ENCODE data around the gene AUTS2. TPM values are rescaled to one million over a fixed set of nuclear protein-coding genes. Genes with fewer than 3 reads are reported as not detected.

Gene AUTS2
- total and polyA plus RNA-seq, 4 donors, result 4.9 to 24.4 (median 7.0) TPM

- H3K27me3 ChIP-seq (ENCODE audit: control insufficient read depth in 4 of 4, insufficient read depth in 4 of 4, low read length in 3 of 4), result no peaks in the 10 kb centered on the region
- H3K4me3 ChIP-seq (ENCODE audit: low read depth in 1 of 3, low read length in 3 of 3), result no peak overlapping the region
- no peak overlapping the region for H3K27ac ChIP-seq (ENCODE audit: low read depth in 1 of 2, low read length in 2 of 2)
- H3K9ac ChIP-seq (ENCODE audit: low read depth in 1 of 2, low read length in 2 of 2), result no peak overlapping the region
- H3K9me3 ChIP-seq (ENCODE audit: control insufficient read depth in 4 of 4, low read length in 3 of 4), result no peaks in the 10 kb centered on the region
- DNase-seq (ENCODE audit: low spot score), result no peak
- no peaks in the 10 kb centered on the region for H3K4me1 ChIP-seq (ENCODE audit: control insufficient read depth in 4 of 4, insufficient read depth in 4 of 4, low read length in 3 of 4)
- no peak for TF ChIP-seq HNF4A (conservative IDR thresholded peaks at IDR 0.05)
- TF ChIP-seq, protein P1, sequence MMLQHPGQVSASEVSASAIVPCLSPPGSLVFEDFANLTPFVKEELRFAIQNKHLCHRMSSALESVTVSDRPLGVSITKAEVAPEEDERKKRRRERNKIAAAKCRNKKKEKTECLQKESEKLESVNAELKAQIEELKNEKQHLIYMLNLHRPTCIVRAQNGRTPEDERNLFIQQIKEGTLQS (IDR thresholded peaks at IDR 0.05), result no peak
- no peaks in the 10 kb centered on the region for H3K36me3 ChIP-seq (ENCODE audit: control insufficient read depth in 4 of 4, insufficient read depth in 3 of 4, low read depth in 1 of 4, low read length in 3 of 4)
- WGBS, result 96% methylated on average over 2 of the region's 2 CpGs
Observed at GRCh38 chr7:70341446-70341845, 743.2 kb downstream of the AUTS2 start.

DNA sequence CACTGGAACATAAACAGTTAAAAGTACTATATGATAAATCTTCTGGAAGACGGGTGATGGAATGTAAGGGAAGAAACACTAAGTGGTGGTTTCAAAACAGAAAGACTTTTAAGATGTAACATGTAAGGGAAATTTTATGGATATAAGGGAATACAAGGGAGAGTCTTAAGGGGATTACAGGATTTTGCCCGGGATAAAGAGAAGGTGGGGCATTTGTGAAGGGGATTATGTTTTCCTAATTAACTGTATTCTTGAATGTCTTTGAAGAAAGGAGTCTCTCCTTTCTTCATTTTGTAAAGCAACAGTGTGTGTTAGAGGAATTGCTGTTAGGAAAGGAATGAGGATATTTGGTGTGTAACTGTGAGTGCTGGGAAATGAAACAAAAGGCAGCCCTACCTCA, 745.2 kb downstream of the AUTS2 start:
- H3K4me1 ChIP-seq (ENCODE audit: control insufficient read depth in 4 of 4, insufficient read depth in 4 of 4, low read length in 3 of 4), result no peaks in the 10 kb centered on the region
- no peak overlapping the region for H3K27ac ChIP-seq (ENCODE audit: low read depth in 1 of 2, low read length in 2 of 2)
- no peaks in the 10 kb centered on the region for H3K27me3 ChIP-seq (ENCODE audit: control insufficient read depth in 4 of 4, insufficient read depth in 4 of 4, low read length in 3 of 4)
- TF ChIP-seq RAD21 (IDR thresholded peaks at IDR 0.05), result no peak
- H3K9me3 ChIP-seq (ENCODE audit: control insufficient read depth in 4 of 4, low read length in 3 of 4), result no peaks in the 10 kb centered on the region
- no peak overlapping the region for H3K4me3 ChIP-seq (ENCODE audit: low read depth in 1 of 3, low read length in 3 of 3)
- no peaks in the 10 kb centered on the region for H3K36me3 ChIP-seq (ENCODE audit: control insufficient read depth in 4 of 4, insufficient read depth in 3 of 4, low read depth in 1 of 4, low read length in 3 of 4)
- no peak for DNase-seq (ENCODE audit: low spot score)
- 78% methylated on average over 2 of the region's 2 CpGs for WGBS
- H3K9ac ChIP-seq (ENCODE audit: low read depth in 1 of 2, low read length in 2 of 2), result no peak overlapping the region

DNA sequence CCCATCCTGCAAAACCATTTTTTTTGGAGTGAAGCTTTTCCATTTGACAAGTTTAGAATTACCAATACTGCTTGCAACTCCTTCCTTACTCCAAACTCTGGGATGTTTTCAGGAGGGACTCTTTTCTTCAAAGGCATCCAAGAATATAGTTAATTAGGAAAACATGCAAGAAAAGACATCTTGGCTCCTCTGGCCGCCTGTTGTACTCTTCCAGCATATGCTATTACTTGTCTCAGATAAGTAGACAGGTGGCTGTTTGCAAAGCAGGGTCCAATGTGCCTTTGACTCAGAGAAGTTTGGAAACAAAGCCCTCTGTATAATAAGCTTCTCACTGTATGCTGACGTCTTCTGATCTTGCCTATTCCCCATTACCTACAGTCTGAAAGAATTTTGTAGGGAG, 746.5 kb downstream of the AUTS2 start:
- H3K9me3 ChIP-seq (ENCODE audit: control insufficient read depth in 4 of 4, low read length in 3 of 4), result no peaks in the 10 kb centered on the region
- H3K4me3 ChIP-seq (ENCODE audit: low read depth in 1 of 3, low read length in 3 of 3), result no peak overlapping the region
- 87% methylated on average over 2 of the region's 2 CpGs for WGBS
- no peaks in the 10 kb centered on the region for H3K27me3 ChIP-seq (ENCODE audit: control insufficient read depth in 4 of 4, insufficient read depth in 4 of 4, low read length in 3 of 4)
- DNase-seq (ENCODE audit: low spot score), result no peak
- H3K36me3 ChIP-seq (ENCODE audit: control insufficient read depth in 4 of 4, insufficient read depth in 3 of 4, low read depth in 1 of 4, low read length in 3 of 4), result no peaks in the 10 kb centered on the region
- H3K9ac ChIP-seq (ENCODE audit: low read depth in 1 of 2, low read length in 2 of 2), result no peak overlapping the region
- TF ChIP-seq JUND (IDR thresholded peaks at IDR 0.05) (no peak), HNF4A (conservative IDR thresholded peaks at IDR 0.05) (no peak), CTCF (IDR thresholded peaks at IDR 0.05; ENCODE audit: low read depth, low read length, missing input control) (no peak), FOXA2 (IDR thresholded peaks at IDR 0.05) (no peak), FOXA1 (IDR thresholded peaks at IDR 0.05) (no peak), RXRA (IDR thresholded peaks at IDR 0.05) (no peak), HNF4G (IDR thresholded peaks at IDR 0.05) (no peak), TAF1 (conservative IDR thresholded peaks at IDR 0.05) (no peak), GABPA (IDR thresholded peaks at IDR 0.05 in 1 of 2, conservative IDR thresholded peaks at IDR 0.05 in 1 of 2) (no peak), EGR1 (IDR thresholded peaks at IDR 0.05; ENCODE audit: low read depth in 2 of 2) (no peak), SP1 (IDR thresholded peaks at IDR 0.05) (no peak), MAX (IDR thresholded peaks at IDR 0.05) (no peak), REST (IDR thresholded peaks at IDR 0.05) (no peak), RAD21 (IDR thresholded peaks at IDR 0.05) (no peak), YY1 (IDR thresholded peaks at IDR 0.05) (no peak), NR2F2 (IDR thresholded peaks at IDR 0.05) (no peak)
- TF ChIP-seq, protein P1 (IDR thresholded peaks at IDR 0.05), result no peak
- TF ChIP-seq, protein P2, sequence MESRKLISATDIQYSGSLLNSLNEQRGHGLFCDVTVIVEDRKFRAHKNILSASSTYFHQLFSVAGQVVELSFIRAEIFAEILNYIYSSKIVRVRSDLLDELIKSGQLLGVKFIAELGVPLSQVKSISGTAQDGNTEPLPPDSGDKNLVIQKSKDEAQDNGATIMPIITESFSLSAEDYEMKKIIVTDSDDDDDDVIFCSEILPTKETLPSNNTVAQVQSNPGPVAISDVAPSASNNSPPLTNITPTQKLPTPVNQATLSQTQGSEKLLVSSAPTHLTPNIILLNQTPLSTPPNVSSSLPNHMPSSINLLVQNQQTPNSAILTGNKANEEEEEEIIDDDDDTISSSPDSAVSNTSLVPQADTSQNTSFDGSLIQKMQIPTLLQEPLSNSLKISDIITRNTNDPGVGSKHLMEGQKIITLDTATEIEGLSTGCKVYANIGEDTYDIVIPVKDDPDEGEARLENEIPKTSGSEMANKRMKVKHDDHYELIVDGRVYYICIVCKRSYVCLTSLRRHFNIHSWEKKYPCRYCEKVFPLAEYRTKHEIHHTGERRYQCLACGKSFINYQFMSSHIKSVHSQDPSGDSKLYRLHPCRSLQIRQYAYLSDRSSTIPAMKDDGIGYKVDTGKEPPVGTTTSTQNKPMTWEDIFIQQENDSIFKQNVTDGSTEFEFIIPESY (IDR thresholded peaks at IDR 0.05), result no peak
- H3K4me1 ChIP-seq (ENCODE audit: control insufficient read depth in 4 of 4, insufficient read depth in 4 of 4, low read length in 3 of 4), result no peaks in the 10 kb centered on the region
- no peak overlapping the region for H3K27ac ChIP-seq (ENCODE audit: low read depth in 1 of 2, low read length in 2 of 2)
